ENCODE results near the gene TANC1.

The TANC1 gene

GRCh38 chr2:158967114-158967730 lies 1.2 kb upstream of the TANC1 start:
- Histone ChIP-seq H3K36me3 (no peaks in the 10 kb centered on the region), H3K9me3 (no peaks in the 10 kb centered on the region), H3K27me3 (peaks cover 92% of the 10 kb centered on the region), H3K27ac (no peak overlapping the region), H3K4me1 (ENCODE audit: control insufficient read depth in 1 of 2, insufficient read depth in 1 of 2, low read depth in 1 of 2, low read length in 1 of 2) (peaks cover 27% of the 10 kb centered on the region in 2 experiments), H3K4me3 (ENCODE audit: low read depth in 1 of 2, low read length in 1 of 2) (no peak overlapping the region)
- TF ChIP-seq, protein P1, sequence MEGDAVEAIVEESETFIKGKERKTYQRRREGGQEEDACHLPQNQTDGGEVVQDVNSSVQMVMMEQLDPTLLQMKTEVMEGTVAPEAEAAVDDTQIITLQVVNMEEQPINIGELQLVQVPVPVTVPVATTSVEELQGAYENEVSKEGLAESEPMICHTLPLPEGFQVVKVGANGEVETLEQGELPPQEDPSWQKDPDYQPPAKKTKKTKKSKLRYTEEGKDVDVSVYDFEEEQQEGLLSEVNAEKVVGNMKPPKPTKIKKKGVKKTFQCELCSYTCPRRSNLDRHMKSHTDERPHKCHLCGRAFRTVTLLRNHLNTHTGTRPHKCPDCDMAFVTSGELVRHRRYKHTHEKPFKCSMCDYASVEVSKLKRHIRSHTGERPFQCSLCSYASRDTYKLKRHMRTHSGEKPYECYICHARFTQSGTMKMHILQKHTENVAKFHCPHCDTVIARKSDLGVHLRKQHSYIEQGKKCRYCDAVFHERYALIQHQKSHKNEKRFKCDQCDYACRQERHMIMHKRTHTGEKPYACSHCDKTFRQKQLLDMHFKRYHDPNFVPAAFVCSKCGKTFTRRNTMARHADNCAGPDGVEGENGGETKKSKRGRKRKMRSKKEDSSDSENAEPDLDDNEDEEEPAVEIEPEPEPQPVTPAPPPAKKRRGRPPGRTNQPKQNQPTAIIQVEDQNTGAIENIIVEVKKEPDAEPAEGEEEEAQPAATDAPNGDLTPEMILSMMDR (IDR thresholded peaks at IDR 0.05), result no peak

DNA sequence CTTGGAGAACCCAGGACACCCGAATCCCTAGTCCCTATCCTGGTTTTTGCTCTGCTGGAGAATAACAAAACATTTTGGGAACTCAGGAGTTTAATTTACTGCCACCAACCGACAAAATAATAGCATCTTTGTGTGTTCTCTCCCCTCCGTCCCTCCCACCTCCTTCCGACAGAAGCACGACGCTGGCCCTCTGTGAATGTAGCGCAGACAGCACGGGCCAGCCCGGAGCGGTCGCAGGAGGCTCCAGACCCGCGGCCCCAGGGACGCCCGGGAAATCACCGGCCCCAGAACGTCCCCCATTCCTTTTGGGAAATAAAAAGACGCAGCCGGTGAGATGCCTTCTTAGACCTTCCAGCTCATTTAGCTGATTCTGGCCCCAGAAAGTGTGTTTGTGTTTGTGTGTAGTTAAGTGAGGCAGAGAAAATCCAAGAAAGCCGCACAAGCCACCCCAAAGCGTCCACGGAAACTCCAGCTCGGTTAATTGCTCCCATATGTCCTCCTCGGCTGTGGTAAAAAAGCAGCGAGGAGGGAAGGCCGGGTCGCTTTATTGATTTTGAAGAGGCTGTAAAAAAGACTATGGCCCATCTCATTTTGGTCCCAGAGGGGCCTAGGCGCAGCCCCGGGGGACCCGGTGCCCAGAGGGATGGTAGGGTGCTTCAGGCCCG lies 577 bp upstream of the TANC1 start:
- Histone ChIP-seq H3K27me3 (peaks cover 98% of the 10 kb centered on the region), H3K4me1 (ENCODE audit: control insufficient read depth in 1 of 2, insufficient read depth in 1 of 2, low read depth in 1 of 2, low read length in 1 of 2) (peaks cover 27% of the 10 kb centered on the region in 2 experiments), H3K27ac (no peak overlapping the region), H3K9me3 (no peaks in the 10 kb centered on the region), H3K4me3 (ENCODE audit: low read depth in 1 of 2, low read length in 1 of 2) (peak overlapping the region; percentile 36 to 57), H3K36me3 (no peaks in the 10 kb centered on the region)
- TF ChIP-seq, protein P1 (IDR thresholded peaks at IDR 0.05), result no peak

GRCh38 chr2:158969162-158969714 lies 798 bp downstream of the TANC1 start:
- TF ChIP-seq, protein P1 (IDR thresholded peaks at IDR 0.05), result no peak
- Histone ChIP-seq H3K27ac (no peak overlapping the region), H3K9me3 (no peaks in the 10 kb centered on the region), H3K4me3 (ENCODE audit: low read depth in 1 of 2, low read length in 1 of 2) (peak overlapping the region; percentile 36 to 57), H3K27me3 (peaks cover 99% of the 10 kb centered on the region), H3K36me3 (no peaks in the 10 kb centered on the region), H3K4me1 (ENCODE audit: control insufficient read depth in 1 of 2, insufficient read depth in 1 of 2, low read depth in 1 of 2, low read length in 1 of 2) (peaks cover 27% of the 10 kb centered on the region in 2 experiments)

DNA sequence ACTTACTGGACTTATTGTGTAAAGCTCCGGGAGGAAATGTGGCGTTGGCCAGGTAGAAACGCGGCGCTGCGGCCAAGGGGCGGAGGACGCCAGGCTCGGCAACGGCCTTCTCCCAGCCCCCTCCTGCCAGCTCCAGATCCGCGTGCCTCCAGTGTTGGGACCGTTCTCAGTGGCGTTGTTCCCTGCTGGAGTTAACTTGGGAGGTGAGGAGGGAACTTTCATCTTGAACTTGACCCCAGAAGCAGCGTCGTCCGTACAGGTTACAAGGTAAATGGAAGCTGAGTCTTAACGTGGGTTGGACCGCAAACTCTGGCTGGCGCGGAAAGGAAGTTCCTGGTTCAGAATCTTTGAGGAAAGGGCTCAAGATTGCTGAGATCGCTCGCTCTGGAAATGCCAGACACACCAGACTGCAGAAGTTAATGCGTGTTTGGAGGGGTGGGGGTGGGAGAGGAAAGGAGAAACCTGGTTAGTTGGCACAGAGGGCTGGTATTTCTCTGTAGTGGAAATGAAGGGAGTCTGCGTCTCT lies 1.3 kb downstream of the TANC1 start:
- Histone ChIP-seq H3K27ac (no peak overlapping the region), H3K4me1 (ENCODE audit: control insufficient read depth in 1 of 2, insufficient read depth in 1 of 2, low read depth in 1 of 2, low read length in 1 of 2) (peaks cover 27% of the 10 kb centered on the region in 2 experiments), H3K27me3 (peaks cover 94% of the 10 kb centered on the region), H3K9me3 (no peaks in the 10 kb centered on the region), H3K4me3 (ENCODE audit: low read depth in 1 of 2, low read length in 1 of 2) (peak overlapping the region; percentile 36 to 57), H3K36me3 (no peaks in the 10 kb centered on the region)
- TF ChIP-seq, protein P1 (IDR thresholded peaks at IDR 0.05), result no peak

DNA sequence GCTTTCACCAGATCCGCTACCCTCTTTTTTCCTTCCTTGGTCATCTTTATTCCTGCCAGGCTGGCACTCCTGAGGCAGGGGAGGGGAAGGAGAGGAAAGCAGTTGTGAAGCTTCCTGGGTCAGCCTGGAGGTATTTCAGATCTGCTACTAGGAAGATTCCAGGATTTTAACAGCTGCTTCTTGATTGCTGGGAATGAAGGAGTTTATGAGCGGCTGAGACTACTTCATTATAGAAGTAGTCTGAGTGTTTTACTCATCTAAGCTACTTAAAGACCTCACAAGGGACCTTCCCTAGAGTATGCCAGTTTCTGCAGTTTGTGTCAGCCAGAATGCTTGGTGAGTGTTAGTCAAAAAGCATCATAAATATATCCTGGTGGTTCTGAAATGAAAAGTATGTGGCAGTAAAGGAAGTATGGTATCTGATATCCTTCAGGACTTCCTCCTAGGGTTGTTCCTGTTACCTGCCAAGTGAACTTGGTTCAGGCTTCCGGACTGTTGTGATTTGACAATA lies 1.9 kb downstream of the TANC1 start:
- Histone ChIP-seq H3K27me3 (peaks cover 88% of the 10 kb centered on the region), H3K4me3 (ENCODE audit: low read depth in 1 of 2, low read length in 1 of 2) (peak overlapping the region in 1 of 2 experiments; percentile 57), H3K9me3 (no peaks in the 10 kb centered on the region), H3K27ac (no peak overlapping the region), H3K36me3 (no peaks in the 10 kb centered on the region), H3K4me1 (ENCODE audit: control insufficient read depth in 1 of 2, insufficient read depth in 1 of 2, low read depth in 1 of 2, low read length in 1 of 2) (peaks cover 27% of the 10 kb centered on the region in 2 experiments)
- TF ChIP-seq, protein P1 (IDR thresholded peaks at IDR 0.05), result no peak
